H9 (cell line): ENCODE results near the gene TM2D1. TPM values are rescaled to one million over a fixed set of nuclear protein-coding genes. Genes with fewer than 3 reads are reported as not detected.

Source experiments
- DNase-seq: peaks from one replicate; pipeline ENCODE4 v3.0.0-alpha.2; 2017
- H2AFZ ChIP-seq: one replicate; pipeline ENCODE4 v1.6.1; 2013; ENCODE audit warnings: mild to moderate bottlenecking, low read length, control low read depth, moderate library complexity
- H2AK5ac ChIP-seq: 2 replicates; pipeline ENCODE4 v1.6.1; 2013; ENCODE audit warnings: low read length, control low read depth, mixed read lengths; ENCODE audit not compliant: insufficient read length
- H2BK120ac ChIP-seq: one replicate; pipeline ENCODE4 v1.6.1; 2013; ENCODE audit warnings: low read depth, mild to moderate bottlenecking, low read length, control low read depth, inconsistent platforms; ENCODE audit not compliant: poor library complexity, severe bottlenecking
- H2BK12ac ChIP-seq: 2 replicates; pipeline ENCODE4 v1.6.1; 2013; ENCODE audit warnings: low read length, control low read depth, mixed read lengths, low read depth; ENCODE audit not compliant: insufficient read length
- H2BK15ac ChIP-seq: 2 replicates; pipeline ENCODE4 v1.6.1; 2013; ENCODE audit warnings: low read depth, low read length, control low read depth
- H2BK20ac ChIP-seq: one replicate; pipeline ENCODE4 v1.6.1; 2013; ENCODE audit warnings: low read depth, mild to moderate bottlenecking, low read length, control low read depth, inconsistent platforms; ENCODE audit not compliant: poor library complexity, severe bottlenecking
- H2BK5ac ChIP-seq: 2 replicates; pipeline ENCODE4 v1.6.1; 2013; ENCODE audit warnings: low read length, control low read depth, mixed read lengths; ENCODE audit not compliant: insufficient read length
- H3K14ac ChIP-seq: 2 replicates; pipeline ENCODE4 v1.6.1; 2013; ENCODE audit warnings: low read length, control low read depth; ENCODE audit not compliant: insufficient read depth
- H3K18ac ChIP-seq: 2 replicates; pipeline ENCODE4 v1.6.1; 2013; ENCODE audit warnings: low read depth, mild to moderate bottlenecking, mixed read lengths, low read length, control low read depth; ENCODE audit not compliant: insufficient read length
- H3K23ac ChIP-seq: 2 replicates; pipeline ENCODE4 v1.6.1; 2013; ENCODE audit warnings: low read length, control low read depth, mixed read lengths, low read depth; ENCODE audit not compliant: insufficient read length
- H3K23me2 ChIP-seq: 2 replicates; pipeline ENCODE4 v1.6.1; 2013; ENCODE audit warnings: low read depth, mild to moderate bottlenecking, mixed read lengths, low read length, control low read depth; ENCODE audit not compliant: insufficient read length, poor library complexity, severe bottlenecking
- H3K27ac ChIP-seq: 2 replicates; pipeline ENCODE4 v1.5.1; 2013; ENCODE audit warnings: low read length, control low read depth, mixed read lengths, low read depth; ENCODE audit not compliant: insufficient read length
- H3K27me3 ChIP-seq: 2 replicates; pipeline ENCODE4 v1.6.1; 2013; ENCODE audit warnings: low read length, control low read depth, inconsistent platforms; ENCODE audit not compliant: insufficient read depth
- H3K4ac ChIP-seq: 2 replicates; pipeline ENCODE4 v1.6.1; 2013; ENCODE audit warnings: low read depth, mild to moderate bottlenecking, control low read depth, inconsistent platforms, low read length, moderate library complexity
- H3K4me1 ChIP-seq: 2 replicates; pipeline ENCODE4 v1.6.1; 2013; ENCODE audit warnings: low read length, control low read depth, inconsistent platforms; ENCODE audit not compliant: insufficient read depth
- H3K4me2 ChIP-seq: 2 replicates; pipeline ENCODE4 v1.6.1; 2013; ENCODE audit warnings: low read length, control low read depth, mixed read lengths; ENCODE audit not compliant: insufficient read length, insufficient read depth
- H3K56ac ChIP-seq: 2 replicates; pipeline ENCODE4 v1.6.1; 2013; ENCODE audit warnings: low read depth, mild to moderate bottlenecking, mixed read lengths, low read length, control low read depth; ENCODE audit not compliant: insufficient read length
- H3K79me1 ChIP-seq: 2 replicates; pipeline ENCODE4 v1.6.1; 2013; ENCODE audit warnings: low read depth, mild to moderate bottlenecking, moderate library complexity, low read length, control low read depth, inconsistent platforms; ENCODE audit not compliant: insufficient read depth, poor library complexity, severe bottlenecking
- H3K79me2 ChIP-seq: 2 replicates; pipeline ENCODE4 v1.6.1; 2013; ENCODE audit warnings: low read length, control low read depth, inconsistent platforms; ENCODE audit not compliant: insufficient read depth
- H3K9ac ChIP-seq: 2 replicates; pipeline ENCODE4 v1.6.1; 2013; ENCODE audit warnings: low read length, control low read depth, mixed read lengths; ENCODE audit not compliant: insufficient read length; ENCODE audit errors: extremely low read depth
- H3K9me3 ChIP-seq: one replicate; pipeline ENCODE4 v1.6.1; 2013; ENCODE audit warnings: low read depth, low read length, inconsistent platforms; ENCODE audit not compliant: control insufficient read depth
- H3T11ph ChIP-seq: one replicate; pipeline ENCODE4 v1.6.1; 2013; ENCODE audit warnings: mild to moderate bottlenecking, low read length, control low read depth, inconsistent platforms
- H4K20me1 ChIP-seq: one replicate; pipeline ENCODE4 v1.6.1; 2013; ENCODE audit not compliant: control insufficient read depth, insufficient read length, insufficient read depth
- H4K5ac ChIP-seq: 2 replicates; pipeline ENCODE4 v1.6.1; 2013; ENCODE audit warnings: low read depth, mild to moderate bottlenecking, mixed read lengths, low read length, control low read depth; ENCODE audit not compliant: insufficient read length
- H4K8ac ChIP-seq: replicated peaks from 2 replicates; pipeline ENCODE4 v1.6.1; 2013; ENCODE audit warnings: low read length, control low read depth, mixed read lengths, low read depth; ENCODE audit not compliant: insufficient read length
- H4K91ac ChIP-seq: 2 replicates; pipeline ENCODE4 v1.6.1; 2013; ENCODE audit warnings: low read depth, mild to moderate bottlenecking, moderate library complexity, mixed read lengths, low read length, control low read depth; ENCODE audit not compliant: insufficient read length
- H3K27ac Mint-ChIP-seq, 3 experiments: 2 replicates in 2 of 3; 3 replicates in 1 of 3; pipeline ENCODE4 v1.8.0; 2020 to 2021; ENCODE audit warnings: mixed read lengths in 3 of 3, mild to moderate bottlenecking in 1 of 3, moderate library complexity in 1 of 3
- H3K27me3 Mint-ChIP-seq: 2 replicates; pipeline ENCODE4 v1.8.0; 2021; ENCODE audit warnings: low read depth, mild to moderate bottlenecking, moderate library complexity, mixed read lengths
- H3K36me3 Mint-ChIP-seq, 3 experiments: 2 replicates in 2 of 3; 3 replicates in 1 of 3; pipeline ENCODE4 v1.8.0; 2020 to 2021; ENCODE audit warnings: low read depth in 3 of 3, mixed read lengths in 3 of 3; ENCODE audit not compliant: insufficient read depth in 1 of 3
- H3K4me1 Mint-ChIP-seq, 2 experiments: 2 replicates each; pipeline ENCODE4 v1.8.0; 2020; ENCODE audit warnings: mixed read lengths in 2 of 2
- H3K4me3 Mint-ChIP-seq, 2 experiments: 2 replicates in 1 of 2; 3 replicates in 1 of 2; pipeline ENCODE4 v1.8.0; 2020 to 2021; ENCODE audit warnings: mild to moderate bottlenecking in 2 of 2, mixed read lengths in 2 of 2, moderate library complexity in 1 of 2
- H3K9me3 Mint-ChIP-seq, 2 experiments: 2 replicates in 1 of 2; 3 replicates in 1 of 2; pipeline ENCODE4 v1.8.0; 2020; ENCODE audit warnings: mild to moderate bottlenecking in 2 of 2, mixed read lengths in 2 of 2, moderate library complexity in 1 of 2
- CTCF ChIP-seq: fragments of 200-600 bp; sonication (generic); conservative IDR thresholded peaks from 3 replicates; pipeline ENCODE4 v1.8.0; 2021; ENCODE audit warnings: antibody characterized with exemption, mild to moderate bottlenecking
- WGBS: extraction: QIAGEN DNeasy Blood & Tissue Kit; methylation state at CpG from one replicate; pipeline ENCODE4 v1.1.7; 2013; ENCODE audit warnings: missing lambda C conversion rate, low lambda C conversion rate, mixed read lengths; ENCODE audit not compliant: insufficient read length; ENCODE audit errors: extremely low coverage; 5-methylcytosine and 5-hydroxymethylcytosine counted together
- total RNA-seq: library from RNA; stranded (reverse); gene quantifications from 2 replicates; pipeline ENCODE4 v1.2.1, GENCODE V29; 2021

Gene TM2D1
- total RNA-seq, 1 experiment from 2014 or later = 20.3 TPM

- Mint-ChIP-seq H3K4me1 (no peaks in the 10 kb centered on the region), H3K36me3 (no peaks in the 10 kb centered on the region), H3K4me3 (no peak overlapping the region), H3K9me3 (no peaks in the 10 kb centered on the region), H3K27ac (no peak overlapping the region; a peak in 1 of 7 replicates), H3K27me3 (no peaks in the 10 kb centered on the region; the same call in 1 of the 2 replicates)
- Histone ChIP-seq H3K56ac (no peak overlapping the region), H3K14ac (no peak overlapping the region), H3K9ac (no peak overlapping the region), H3K79me2 (no peaks in the 10 kb centered on the region), H4K8ac (no peak overlapping the region), H2BK12ac (no peak overlapping the region), H2AFZ (no peak overlapping the region), H2AK5ac (no peak overlapping the region), H4K5ac (no peak overlapping the region), H2BK120ac (no peak overlapping the region), H3K4ac (no peak overlapping the region), H4K20me1 (no peaks in the 10 kb centered on the region), H3K79me1 (no peaks in the 10 kb centered on the region), H2BK15ac (no peak overlapping the region), H3K4me2 (no peak overlapping the region), H2BK5ac (no peak overlapping the region), H3K23ac (no peak overlapping the region), H3K27ac (no peak overlapping the region), H3K23me2 (no peaks in the 10 kb centered on the region), H3K4me1 (no peaks in the 10 kb centered on the region), H3K27me3 (no peaks in the 10 kb centered on the region), H3T11ph (no peak overlapping the region), H4K91ac (no peak overlapping the region), H3K9me3 (no peaks in the 10 kb centered on the region), H2BK20ac (no peak overlapping the region), H3K18ac (no peak overlapping the region)
- no CpG with 5 or more reads among the region's 2 CpGs for WGBS
- no peak for TF ChIP-seq CTCF
- no peak for DNase-seq
These were observed 54.5 kb downstream of the TM2D1 start for GRCh38 chr1:61670445-61670844.
